Iris pigment epithelial cell (primary cell): ENCODE measurements around the gene DNAH12.
A peak's percentile ranks its signal among the peaks of the same experiment; 100 is the strongest.
"Not testable (repeated sequence)": the region's sequence is repeated elsewhere in the genome, so short reads cannot be mapped to it uniquely, and the experiment has no call there.

Source experiments
- DNase-seq: peaks from one replicate; pipeline ENCODE4 v3.0.0-alpha.2; 2011; ENCODE audit warnings: low read depth

Gene DNAH12

DNA sequence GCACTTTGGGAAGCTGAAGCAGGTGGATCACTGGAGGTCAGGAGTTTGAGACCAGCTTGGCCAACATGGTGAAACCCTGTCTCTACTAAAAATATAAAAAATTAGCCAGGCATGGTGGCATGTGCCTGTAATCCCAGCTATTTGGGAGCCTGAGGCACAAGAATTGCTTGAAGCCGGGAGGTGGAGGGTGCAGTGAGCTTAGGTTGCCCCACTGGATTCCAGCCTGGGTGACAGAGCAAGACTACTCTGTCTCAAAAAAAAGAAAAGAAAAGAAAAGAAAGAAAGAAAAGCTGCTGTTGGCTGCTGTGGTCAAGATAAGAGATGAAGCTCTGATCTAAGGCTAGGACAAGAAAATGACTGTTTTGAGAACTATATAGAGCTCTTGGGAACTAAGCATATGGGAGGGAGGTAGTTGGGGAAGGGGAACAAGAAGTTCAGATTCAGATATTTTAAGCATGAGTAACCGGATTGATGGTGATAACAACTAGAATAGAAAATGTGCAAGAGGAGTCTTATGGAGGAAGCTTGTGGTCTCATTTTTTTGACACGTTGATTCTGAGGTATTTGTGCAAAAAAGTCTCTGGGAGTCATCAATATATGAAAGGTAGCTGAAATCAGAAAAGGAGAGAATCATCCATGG, 25.7 kb downstream of the DNAH12 start:
- peak; percentile 74 for DNase-seq

DNA sequence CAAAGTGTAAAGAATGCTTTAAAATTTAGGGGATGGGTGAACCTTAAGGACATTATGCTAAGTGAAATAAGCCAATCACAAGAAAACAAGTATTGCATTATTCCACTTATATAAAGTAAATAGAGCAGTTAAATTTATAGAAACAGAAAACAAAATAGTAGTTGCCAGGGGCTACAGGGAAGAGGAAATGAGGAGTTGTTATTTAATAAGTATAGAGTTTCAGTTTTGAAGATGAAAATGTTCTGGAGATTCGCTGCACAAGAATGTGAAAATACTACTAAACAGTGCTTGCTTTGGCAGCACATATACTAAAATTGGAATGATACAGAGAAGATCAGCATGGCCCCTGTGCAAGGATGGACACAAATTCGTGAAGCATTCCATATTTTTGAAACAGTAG, 32.0 kb downstream of the DNAH12 start:
- no peak for DNase-seq

DNA sequence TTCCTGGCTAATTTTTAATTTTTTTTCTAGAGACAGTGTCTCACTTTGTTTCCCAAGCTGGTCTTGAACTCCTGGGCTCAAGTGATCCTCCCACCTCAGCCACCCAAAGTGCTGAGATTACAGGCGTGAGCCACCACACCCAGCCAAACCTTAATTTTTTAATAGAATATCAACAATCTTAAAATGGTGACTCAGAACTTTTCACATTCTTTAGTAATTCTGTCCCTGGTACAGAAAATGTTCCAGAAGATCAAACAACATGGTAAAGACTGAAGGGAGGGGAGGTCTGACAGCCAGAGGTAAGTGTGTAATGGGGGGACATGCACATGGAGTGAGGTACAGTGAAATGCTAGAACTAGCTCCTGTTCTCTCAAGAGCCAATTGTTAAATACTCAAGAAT, 38.2 kb downstream of the DNAH12 start:
- DNase-seq, result no peak

DNA sequence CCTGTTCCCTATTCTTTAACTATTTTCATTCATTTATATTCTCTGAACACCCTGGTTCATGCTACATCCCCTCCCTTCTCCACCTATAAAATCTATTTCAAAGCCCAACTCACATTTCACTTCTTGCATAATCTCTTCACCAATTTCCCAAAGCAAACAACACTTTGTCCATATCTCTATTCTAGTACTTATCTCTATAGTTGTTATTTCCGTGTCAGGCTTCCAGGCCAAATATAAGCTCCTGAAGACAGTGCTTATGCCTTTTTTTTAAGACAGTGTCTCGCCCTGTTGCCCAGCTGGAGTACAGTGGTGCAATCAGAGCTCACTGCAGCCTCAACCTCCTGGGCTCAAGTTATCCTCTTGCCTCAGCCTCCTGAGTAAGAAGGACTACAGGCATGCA, 43.6 kb downstream of the DNAH12 start:
- no peak for DNase-seq

DNA sequence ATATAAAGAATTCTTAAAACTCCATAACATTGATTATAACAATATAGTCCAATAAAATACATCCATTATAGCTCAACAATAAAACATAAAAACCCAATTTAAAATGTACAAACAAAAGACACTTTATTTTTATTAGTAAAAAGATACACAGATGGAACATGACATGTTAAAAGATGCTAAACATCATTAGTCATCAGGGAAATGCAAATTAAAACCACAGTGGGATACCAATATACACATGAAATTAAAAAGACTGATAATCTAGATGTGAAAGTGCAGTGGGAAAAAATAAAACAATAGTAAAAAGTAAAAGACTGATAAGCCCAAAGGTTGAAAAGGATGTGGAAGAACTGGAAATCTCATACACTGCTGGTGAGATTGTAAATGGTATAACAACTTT, 46.2 kb downstream of the DNAH12 start:
- DNase-seq, result no peak

DNA sequence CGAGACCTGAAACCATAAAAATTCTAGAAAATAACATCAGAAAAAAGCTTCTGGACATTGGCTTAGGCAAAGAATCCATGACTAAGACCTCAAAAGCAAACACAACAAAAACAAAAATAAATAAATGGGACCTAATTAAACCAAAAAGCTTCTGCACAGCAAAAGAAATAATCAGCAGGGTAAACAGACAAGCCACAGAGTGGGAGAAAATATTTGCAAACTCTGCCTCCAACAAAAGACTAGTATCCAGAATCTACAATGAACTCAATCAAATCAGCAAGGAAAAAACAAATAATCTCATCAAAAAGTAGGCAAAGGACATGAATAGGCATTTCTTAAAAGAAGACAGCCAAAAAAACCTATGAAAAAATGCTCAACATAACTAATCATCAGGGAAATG, 59.6 kb downstream of the DNAH12 start:
- DNase-seq, result no peak

DNA sequence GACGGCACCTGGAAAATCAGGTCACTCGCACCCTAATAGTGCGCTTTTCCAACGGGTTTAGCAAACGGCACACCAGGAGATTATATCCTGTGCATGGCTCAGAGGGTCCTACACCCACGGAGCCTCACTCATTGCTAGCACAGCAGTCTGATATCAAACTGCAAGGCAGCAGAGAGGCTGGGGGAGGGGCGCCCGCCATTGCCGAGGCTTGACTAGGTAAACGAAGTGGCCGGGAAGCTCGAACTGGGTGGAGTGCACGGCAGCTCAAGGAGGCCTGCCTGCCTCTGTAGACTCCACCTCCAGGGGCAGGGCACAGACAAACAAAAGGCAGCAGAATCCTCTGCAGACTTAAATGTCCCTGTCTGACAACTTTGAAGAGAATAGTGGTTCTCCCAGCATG, 67.0 kb downstream of the DNAH12 start:
- not testable (repeated sequence) for DNase-seq

DNA sequence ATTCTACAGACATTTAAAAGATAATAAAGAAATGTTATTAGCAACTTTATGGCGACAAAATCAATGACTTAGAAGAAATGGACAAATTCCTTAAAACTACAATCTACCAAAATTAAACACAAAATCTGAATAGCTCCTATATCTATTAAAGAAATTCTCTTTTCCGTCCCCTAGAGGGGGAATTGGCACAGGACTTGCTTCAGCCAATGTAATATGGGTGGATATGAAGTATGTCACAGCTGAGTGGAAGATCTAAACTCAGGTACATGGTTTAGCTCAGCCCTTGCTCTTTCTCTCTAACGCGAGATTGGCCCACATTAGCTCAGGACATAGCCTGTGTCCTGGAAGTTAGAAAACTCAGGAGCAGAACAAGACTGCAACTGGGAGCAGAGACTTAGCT, 79.3 kb downstream of the DNAH12 start:
- DNase-seq, result peak; percentile 4

DNA sequence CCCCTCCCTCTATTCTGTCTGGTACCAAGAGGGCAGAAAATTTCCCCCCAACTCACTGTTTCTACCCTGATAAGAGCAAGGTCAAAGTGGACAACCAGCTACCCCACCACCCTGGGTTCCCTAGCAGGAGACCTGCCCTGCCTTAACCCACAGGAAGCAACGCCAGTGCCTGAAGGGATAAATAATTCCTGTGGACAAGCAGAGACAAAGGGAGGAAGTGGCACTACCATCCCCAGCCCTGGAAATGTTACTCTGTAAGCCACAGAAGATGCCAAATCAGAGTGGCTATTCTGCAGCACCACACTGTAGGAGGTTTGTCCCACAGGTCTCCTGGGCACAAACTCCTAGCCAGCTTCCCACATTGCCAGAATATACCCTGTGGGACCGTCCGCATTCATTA, 80.1 kb downstream of the DNAH12 start:
- no peak for DNase-seq

DNA sequence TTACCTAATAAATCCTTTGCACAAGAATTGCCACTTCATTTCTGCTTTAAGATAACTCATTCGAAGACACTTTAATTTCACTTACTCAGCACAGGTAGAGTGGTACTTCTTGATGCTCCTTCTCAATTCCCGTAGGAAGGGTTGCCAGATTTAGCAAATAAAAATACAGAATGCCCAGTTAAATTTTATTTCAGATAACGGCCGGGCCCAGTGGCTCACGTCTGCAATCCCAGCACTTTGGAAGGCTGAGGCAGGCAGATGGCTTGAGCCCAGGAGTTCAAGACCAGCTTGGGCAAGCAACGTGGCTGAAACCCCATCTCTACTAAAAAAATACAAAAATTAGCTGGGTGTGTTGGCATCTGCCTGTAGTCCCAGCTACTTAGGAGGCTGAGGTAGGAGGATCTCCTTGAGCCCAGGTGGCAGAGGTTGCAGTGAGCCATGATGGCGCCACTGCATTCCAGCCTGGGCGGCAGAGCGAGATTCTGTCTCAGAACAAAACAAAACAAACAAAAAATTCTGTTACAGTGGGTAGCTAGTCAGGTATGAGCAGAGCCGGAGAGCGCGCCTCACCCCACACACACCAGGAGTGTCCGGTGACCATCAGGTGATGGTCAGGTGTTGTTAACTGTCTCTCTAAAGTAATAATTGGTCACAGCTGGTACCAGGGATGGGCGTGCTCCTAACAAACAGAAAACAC, 92.8 kb downstream of the DNAH12 start:
- no peak for DNase-seq

DNA sequence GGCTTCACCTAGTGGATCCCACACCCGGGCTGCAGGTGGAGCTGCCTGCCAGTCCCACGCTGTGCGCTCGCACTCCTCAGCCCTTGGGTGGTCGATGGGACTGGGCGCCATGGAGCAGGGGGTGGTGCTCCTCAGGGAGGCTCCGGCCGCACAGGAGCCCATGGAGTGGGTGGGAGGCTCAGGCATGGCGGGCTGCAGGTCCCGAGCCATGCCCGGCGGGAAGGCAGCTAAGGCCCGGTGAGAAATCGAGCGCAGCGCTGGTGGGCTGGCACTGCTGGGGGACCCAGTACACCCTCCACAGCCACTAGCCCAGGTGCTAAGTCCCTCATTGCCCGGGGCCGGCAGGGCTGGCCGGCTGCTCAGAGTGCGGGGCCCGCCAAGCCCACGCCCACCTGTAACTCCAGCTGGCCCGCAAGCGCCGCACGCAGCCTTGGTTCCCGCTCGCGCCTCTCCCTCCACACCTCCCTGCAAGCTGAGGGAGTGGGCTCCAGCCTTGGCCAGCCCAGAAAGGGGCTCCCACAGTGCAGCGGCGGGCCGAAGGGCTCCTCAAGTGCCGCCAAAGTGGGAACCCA, 94.8 kb downstream of the DNAH12 start:
- DNase-seq, result not testable (repeated sequence)

DNA sequence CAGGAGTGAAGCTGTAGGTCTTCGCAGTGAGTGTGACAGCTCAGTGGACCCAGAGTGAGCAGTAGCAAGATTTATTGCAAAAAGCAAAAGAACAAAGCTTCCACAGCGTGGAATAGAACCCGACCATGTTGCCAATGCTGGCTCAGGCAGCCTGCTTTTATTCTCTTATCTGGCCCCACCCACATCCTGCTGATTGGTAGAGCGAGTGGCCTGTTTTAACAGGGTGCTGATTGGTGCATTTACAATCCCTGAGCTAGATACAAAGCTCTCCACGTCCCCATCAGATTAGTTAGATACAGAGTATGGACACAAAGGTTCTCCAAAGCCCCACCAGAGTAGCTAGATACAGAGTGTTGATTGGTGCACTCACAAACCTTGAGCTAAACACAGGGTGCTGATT, 95.7 kb downstream of the DNAH12 start:
- not testable (repeated sequence) for DNase-seq

DNA sequence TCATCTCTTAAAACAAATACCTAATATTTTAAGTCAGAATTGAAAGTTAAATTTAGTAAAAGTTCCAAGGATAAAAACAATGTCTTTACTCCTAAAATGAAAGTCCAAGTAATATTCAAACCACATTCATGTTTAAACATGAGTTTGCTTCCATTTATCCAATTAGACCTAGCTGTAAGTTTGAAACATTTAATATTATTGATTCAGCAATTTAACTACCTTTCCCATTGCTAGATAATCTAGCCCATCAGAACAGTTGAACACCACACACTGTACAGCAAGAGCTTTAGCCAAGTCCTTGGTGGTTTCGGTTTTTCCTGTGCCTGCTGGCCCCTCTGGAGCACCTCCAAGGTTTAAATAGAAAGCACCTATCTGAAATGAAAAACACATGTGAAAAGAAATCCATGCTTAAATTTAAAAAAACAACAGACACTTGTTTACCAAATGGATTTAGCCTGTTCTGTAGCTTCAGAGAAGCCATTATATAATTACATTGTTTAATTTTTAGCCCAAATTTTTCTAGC, 97.8 kb downstream of the DNAH12 start:
- DNase-seq, result peak; percentile 68

DNA sequence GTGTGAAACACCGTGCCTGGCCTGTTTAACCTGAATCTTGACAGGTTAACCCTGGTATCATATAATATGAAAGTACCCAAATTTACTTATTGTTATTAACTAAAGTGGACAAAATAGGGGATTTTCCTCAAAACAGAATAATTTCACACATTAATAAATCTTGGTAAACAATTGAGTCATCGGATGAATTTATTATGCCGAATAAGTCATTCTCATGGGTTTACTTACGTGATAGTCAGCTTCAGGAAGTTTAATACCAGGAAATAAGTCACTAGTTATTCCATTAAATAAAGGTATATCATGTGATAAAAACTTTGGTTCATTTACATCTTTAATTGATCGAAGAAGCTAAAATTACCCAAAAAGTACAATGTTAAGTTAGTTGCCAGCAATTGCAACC, 99.7 kb downstream of the DNAH12 start:
- DNase-seq, result no peak

DNA sequence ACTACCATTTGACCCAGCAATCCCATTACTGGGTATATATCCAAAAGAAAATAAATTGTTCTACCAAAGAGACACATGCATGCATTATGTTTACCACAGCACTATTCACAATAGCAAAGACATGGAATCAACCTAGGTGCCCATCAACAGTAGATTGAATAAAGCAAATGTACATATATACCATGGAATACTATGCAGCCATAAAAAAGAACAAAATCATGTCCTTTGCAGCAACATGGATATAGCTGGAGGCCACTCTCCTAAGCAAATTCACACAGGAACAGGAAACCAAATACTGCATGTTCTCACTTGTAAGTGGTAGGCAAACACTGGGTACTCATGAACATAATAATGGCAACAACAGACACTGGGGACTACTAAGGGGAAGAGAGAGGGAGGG, 104.0 kb downstream of the DNAH12 start:
- not testable (repeated sequence) for DNase-seq

DNA sequence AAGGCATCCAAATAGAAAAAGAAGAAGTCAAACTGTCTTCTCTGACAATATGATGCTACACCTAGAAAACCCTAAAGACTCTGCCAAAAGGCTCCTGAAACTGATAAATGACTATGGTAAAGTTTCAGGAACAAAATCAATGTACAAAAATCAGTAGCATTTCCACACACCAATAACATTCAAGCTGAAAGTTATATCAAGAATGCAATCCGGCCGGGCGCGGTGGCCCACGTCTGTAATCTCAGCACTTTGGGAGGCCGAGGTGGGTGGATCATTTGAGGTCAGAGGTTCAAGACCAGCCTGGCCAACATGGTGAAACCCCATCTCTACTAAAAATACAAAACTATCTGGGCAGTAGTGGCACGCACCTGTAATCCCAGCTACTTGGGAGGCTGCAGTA, 105.7 kb downstream of the DNAH12 start:
- DNase-seq, result not testable (repeated sequence)

DNA sequence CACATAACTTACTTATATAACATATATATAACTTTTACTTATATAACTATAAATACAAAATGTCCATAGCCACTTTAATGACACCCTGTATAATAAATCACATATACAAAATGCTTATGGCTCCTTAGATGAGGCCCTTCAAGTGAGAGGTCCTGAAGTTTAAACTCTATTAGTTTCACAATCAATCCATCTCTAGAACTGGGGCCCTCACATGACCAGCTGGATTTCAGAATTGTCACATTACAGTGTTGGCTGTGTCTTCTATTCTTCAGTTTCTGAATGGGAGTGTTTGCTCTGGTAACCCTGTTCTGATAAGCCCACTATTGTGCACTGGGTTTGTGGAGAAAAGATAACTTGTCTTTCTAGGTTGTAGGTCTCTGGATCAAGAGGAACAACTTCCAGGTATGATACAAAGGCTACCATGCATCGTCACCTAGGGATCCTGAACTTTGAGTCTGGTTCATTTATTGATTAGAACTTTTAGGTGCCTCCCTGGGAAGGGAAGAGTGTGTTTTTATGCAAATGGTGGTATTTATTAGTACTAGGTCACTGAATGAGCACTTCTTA, 107.9 kb downstream of the DNAH12 start:
- no peak for DNase-seq

DNA sequence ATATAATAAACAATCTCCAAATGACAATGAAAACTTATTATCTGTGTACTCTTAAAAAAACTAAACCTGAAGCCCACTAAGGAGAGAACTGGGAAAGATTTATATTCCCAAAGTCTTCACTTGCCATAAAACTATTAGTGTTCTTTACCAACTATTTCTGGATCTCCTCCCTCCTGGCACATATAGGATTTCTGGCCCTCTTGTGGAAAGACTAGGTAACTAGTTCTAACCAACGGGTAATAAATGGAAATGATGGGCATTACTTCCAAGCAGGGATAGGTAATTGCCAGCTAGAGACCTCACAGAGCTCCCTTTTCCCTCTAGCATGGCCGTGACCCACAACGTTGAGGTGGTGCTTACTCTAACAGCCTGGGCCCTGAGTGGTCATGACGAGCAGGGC, 110.1 kb downstream of the DNAH12 start:
- DNase-seq, result peak; percentile 47

DNA sequence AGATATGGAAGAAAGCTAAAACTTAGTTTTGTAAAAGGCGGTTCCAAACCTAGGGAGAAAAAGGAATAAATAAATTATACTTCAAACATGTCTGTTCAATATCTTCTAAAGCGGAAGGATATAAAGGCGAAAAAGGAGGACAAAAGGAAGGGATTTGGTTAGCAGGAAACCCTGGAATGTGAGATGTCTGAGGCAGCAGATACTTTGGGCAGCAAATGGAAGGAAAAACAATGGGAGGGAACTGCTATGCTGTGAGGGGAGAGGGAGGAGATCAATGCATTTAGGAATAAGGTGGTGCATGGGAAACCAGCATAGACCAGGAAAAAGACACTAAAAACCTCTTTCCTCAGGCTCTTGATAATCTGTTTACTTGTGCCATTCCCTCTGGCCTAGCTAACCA, 120.8 kb downstream of the DNAH12 start:
- DNase-seq, result no peak

DNA sequence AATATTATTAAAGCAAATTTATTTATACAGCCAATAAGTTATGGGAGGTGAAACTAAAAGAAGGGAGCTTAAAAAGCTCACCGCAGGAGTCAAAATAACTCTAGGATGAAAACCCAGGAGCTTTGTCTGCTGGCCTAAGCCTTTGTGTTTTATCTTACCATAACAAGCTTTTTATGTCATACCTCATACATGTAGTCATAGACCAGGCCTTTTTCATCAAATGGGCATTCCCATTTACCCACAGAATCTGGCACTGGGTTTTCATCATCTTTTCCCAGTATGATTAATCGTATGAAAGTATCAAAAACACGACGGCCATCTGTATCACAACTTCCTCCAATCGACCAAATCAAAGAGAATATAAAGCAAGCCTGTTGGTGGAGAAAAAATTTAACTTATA, 122.8 kb downstream of the DNAH12 start:
- no peak for DNase-seq

DNA sequence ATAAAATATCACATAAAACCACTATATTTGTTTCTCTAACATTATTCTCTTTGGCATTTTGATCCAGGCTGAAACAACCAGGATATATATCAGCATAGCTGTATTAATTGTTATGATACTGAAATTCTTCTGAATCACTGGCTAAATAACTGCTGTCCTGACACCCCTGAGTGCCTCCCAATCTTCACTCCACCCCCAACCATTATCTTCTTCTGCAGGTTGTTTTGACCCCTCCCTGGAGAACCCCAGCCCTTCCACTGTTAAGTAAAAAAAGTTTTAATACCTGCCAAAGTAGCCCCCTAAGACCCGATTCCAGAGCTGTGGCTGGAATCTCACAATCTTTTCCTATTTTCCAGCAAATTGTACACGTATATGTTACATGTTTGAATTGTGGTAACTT, 124.1 kb downstream of the DNAH12 start:
- DNase-seq, result no peak

DNA sequence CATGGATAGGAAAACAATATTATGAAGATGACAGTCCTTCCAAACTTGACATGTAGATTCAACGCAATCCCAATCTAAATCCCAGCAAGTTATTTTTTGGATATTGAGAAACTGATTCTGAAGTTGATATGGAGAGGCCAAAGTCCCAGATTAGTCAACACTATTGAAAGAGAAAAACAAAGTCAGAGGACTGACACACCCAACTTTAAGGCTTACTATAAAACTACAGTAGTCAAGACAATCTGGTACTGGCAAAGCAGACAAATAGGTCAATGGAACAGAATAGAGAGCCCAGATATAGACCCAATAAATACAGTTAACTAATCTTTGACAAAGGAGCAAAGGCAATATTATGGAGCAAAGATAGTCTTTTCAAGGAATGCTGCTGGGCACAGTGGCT, 132.4 kb downstream of the DNAH12 start:
- DNase-seq, result no peak

DNA sequence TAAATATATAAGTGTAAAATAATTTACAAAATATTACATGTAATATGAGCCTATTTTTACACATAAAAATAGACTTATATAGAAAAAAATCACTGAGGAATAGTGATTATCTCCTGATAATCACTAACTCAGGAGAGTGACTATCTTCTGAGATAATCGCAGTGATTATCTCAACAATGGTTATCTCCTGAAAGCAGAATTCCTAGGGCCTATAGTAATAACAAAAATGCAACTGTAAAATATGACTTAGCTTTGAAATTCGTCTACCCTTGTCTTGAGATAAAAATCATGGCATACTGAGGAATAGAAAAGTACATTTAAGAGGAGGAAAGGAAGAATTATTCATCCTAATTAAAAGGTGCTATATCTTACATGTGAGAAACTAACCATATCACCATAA, 134.7 kb downstream of the DNAH12 start:
- no peak for DNase-seq
